IMR-90 (cell line): ENCODE data around the gene MICAL3. TPM values are rescaled to one million over a fixed set of nuclear protein-coding genes. Genes with fewer than 3 reads are reported as not detected.

ENCODE experiments used
- ATAC-seq: fragments of 200-7000 bp; cut with Tn5 transposase; 2 replicates; pipeline ENCODE4 v1.9.1; 2020; ENCODE audit warnings: low read depth, mild to moderate bottlenecking, moderate library complexity
- BruUV-seq: library from RNA; stranded (reverse); fragments of 400-500 nt; replicated peaks from 2 replicates; lab custom pipeline; 2021; lab: Mats Ljungman, UMichigan
- CTCF ChIA-PET: fragments of 300-600 bp; formaldehyde crosslinking; extraction: SDS; loops from one replicate; lab custom pipeline; 2021; ENCODE audit warnings: antibody characterized with exemption; lab: Yijun Ruan, JAX
- POLR2A ChIA-PET: fragments of 300-600 bp; sonication (Branson Sonifier 250); formaldehyde crosslinking; loops from one replicate; lab custom pipeline; 2022; ENCODE audit warnings: antibody characterized with exemption; ENCODE audit not compliant: unreplicated experiment; lab: Charles Lee
- DNase-seq: peaks from one replicate; pipeline ENCODE4 v3.0.0; 2013
- H2AFZ ChIP-seq: replicated peaks from 2 replicates; pipeline ENCODE3; 2013; ENCODE audit warnings: low read length, mild to moderate bottlenecking; ENCODE audit not compliant: poor library complexity
- H2AK5ac ChIP-seq: 2 replicates; pipeline ENCODE4 v1.6.1; 2013; ENCODE audit warnings: low read depth, low read length, inconsistent platforms
- H2AK9ac ChIP-seq: replicated peaks from 2 replicates; pipeline ENCODE3; 2013; ENCODE audit warnings: mild to moderate bottlenecking, low read depth, low read length, moderate library complexity; ENCODE audit not compliant: poor library complexity
- H2BK120ac ChIP-seq: 2 replicates; pipeline ENCODE4 v1.6.1; 2013; ENCODE audit warnings: low read depth, low read length, inconsistent platforms
- H2BK15ac ChIP-seq: 3 replicates; pipeline ENCODE4 v1.6.1; 2013; ENCODE audit warnings: low read depth, low read length, inconsistent platforms
- H2BK20ac ChIP-seq: 2 replicates; pipeline ENCODE4 v1.6.1; 2013; ENCODE audit warnings: low read depth, mild to moderate bottlenecking, inconsistent platforms, low read length, moderate library complexity
- H2BK5ac ChIP-seq: 2 replicates; pipeline ENCODE4 v1.6.1; 2013; ENCODE audit warnings: mild to moderate bottlenecking, low read depth, low read length, inconsistent platforms; ENCODE audit not compliant: poor library complexity, severe bottlenecking
- H3K14ac ChIP-seq: replicated peaks from 2 replicates; pipeline ENCODE4 v1.6.1; 2013; ENCODE audit warnings: low read depth, low read length, inconsistent platforms
- H3K18ac ChIP-seq: 2 replicates; pipeline ENCODE4 v1.6.1; 2013; ENCODE audit warnings: low read depth, low read length, control low read depth
- H3K23ac ChIP-seq: 2 replicates; pipeline ENCODE4 v1.6.1; 2013; ENCODE audit warnings: low read depth, low read length, inconsistent platforms
- H3K27ac ChIP-seq: 2 replicates; pipeline ENCODE4 v1.5.1; 2013; ENCODE audit warnings: mild to moderate bottlenecking, control low read depth, low read length; ENCODE audit not compliant: insufficient read depth
- H3K27me3 ChIP-seq: 2 replicates; pipeline ENCODE4 v1.6.1; 2013; ENCODE audit warnings: low read length; ENCODE audit not compliant: control insufficient read depth, insufficient read depth
- H3K36me3 ChIP-seq: 2 replicates; pipeline ENCODE4 v1.6.1; 2013; ENCODE audit warnings: low read length, mixed read lengths; ENCODE audit not compliant: control insufficient read depth, insufficient read depth
- H3K4ac ChIP-seq: 2 replicates; pipeline ENCODE4 v1.6.1; 2013; ENCODE audit warnings: low read depth, low read length, inconsistent platforms
- H3K4me1 ChIP-seq: 2 replicates; pipeline ENCODE4 v1.6.1; 2013; ENCODE audit warnings: low read length, mixed read lengths; ENCODE audit not compliant: control insufficient read depth, insufficient read depth
- H3K4me2 ChIP-seq: 2 replicates; pipeline ENCODE4 v1.6.1; 2013; ENCODE audit warnings: low read depth, mild to moderate bottlenecking, control low read depth, low read length, moderate library complexity
- H3K4me3 ChIP-seq: 2 replicates; pipeline ENCODE4 v1.5.1; 2013; ENCODE audit warnings: low read depth, mild to moderate bottlenecking, control low read depth, low read length, moderate library complexity; ENCODE audit not compliant: insufficient read depth
- H3K56ac ChIP-seq: 2 replicates; pipeline ENCODE4 v1.6.1; 2013; ENCODE audit warnings: low read length, inconsistent platforms; ENCODE audit not compliant: insufficient read depth; ENCODE audit errors: extremely low read depth
- H3K79me1 ChIP-seq, 2 experiments: 2 replicates each; pipeline ENCODE4 v1.6.1; 2013; ENCODE audit warnings: low read length in 2 of 2, inconsistent platforms in 1 of 2, low read depth in 1 of 2
- H3K9ac ChIP-seq: 2 replicates; pipeline ENCODE4 v1.6.1; 2013; ENCODE audit warnings: low read depth, low read length, control low read depth
- H3K9me1 ChIP-seq: 2 replicates; pipeline ENCODE4 v1.6.1; 2013; ENCODE audit warnings: low read length, inconsistent platforms; ENCODE audit not compliant: insufficient read depth
- H3K9me3 ChIP-seq: 2 replicates; pipeline ENCODE4 v1.6.1; 2013; ENCODE audit warnings: low read length; ENCODE audit not compliant: control insufficient read depth, insufficient read depth
- H4K20me1 ChIP-seq: 2 replicates; pipeline ENCODE4 v1.6.1; 2013; ENCODE audit warnings: low read length, inconsistent platforms; ENCODE audit not compliant: insufficient read depth
- H4K5ac ChIP-seq: 2 replicates; pipeline ENCODE4 v1.6.1; 2013; ENCODE audit warnings: mild to moderate bottlenecking, low read depth, low read length, control low read depth
- H4K8ac ChIP-seq, 2 experiments: 2 replicates each; pipeline ENCODE4 v1.6.1; 2013; ENCODE audit warnings: low read depth in 2 of 2, low read length in 2 of 2, control low read depth in 1 of 2, inconsistent platforms in 1 of 2
- H4K91ac ChIP-seq: 2 replicates; pipeline ENCODE4 v1.6.1; 2013; ENCODE audit warnings: low read depth, low read length, inconsistent platforms; ENCODE audit not compliant: insufficient read depth
- BHLHE40 ChIP-seq: fragments of 150-350 bp; IDR thresholded peaks from 2 replicates; pipeline ENCODE4 v1.6.1; 2016; ENCODE audit warnings: mild to moderate bottlenecking, low read depth, low read length
- CTCF ChIP-seq: conservative IDR thresholded peaks from 2 replicates; pipeline ENCODE4 v1.5.1; 2012; ENCODE audit warnings: mild to moderate bottlenecking, low read depth, low read length, improper control_type of control experiment
- ELK1 ChIP-seq: fragments of 150-350 bp; IDR thresholded peaks from 2 replicates; pipeline ENCODE4 v1.6.1; 2016; ENCODE audit warnings: low read depth, mild to moderate bottlenecking, low read length, moderate library complexity, borderline replicate concordance
- FOS ChIP-seq: fragments of 150-350 bp; IDR thresholded peaks from 2 replicates; pipeline ENCODE4 v1.6.1; 2016; ENCODE audit warnings: low read depth, low read length
- MAFK ChIP-seq: IDR thresholded peaks from 2 replicates; pipeline ENCODE4 v1.6.1; 2012; ENCODE audit warnings: low read depth, low read length, improper control_type of control experiment
- MAZ ChIP-seq: IDR thresholded peaks from 2 replicates; pipeline ENCODE4 v1.6.1; 2012; ENCODE audit warnings: low read depth, mild to moderate bottlenecking, low read length, improper control_type of control experiment, moderate library complexity, borderline replicate concordance
- RAD21 ChIP-seq: IDR thresholded peaks from 2 replicates; pipeline ENCODE4 v1.6.1; 2012; ENCODE audit warnings: low read length, improper control_type of control experiment
- WGBS, 2 experiments: methylation state at CpG; one replicate each; pipeline versions ENCODE4 v1.1.5 to v1.1.7; 2013; ENCODE audit warnings: missing lambda C conversion rate in 2 of 2; ENCODE audit not compliant: insufficient read length in 1 of 2; ENCODE audit errors: extremely low coverage in 2 of 2; 5-methylcytosine and 5-hydroxymethylcytosine counted together
- dilution Hi-C: fragments of 300-500 bp; cut with HindIII; formaldehyde crosslinking; loops from one replicate; pipeline ENCODE4 v1.14.3; 2018; ENCODE audit warnings: low sequenced_read_pairs; ENCODE audit not compliant: unreplicated experiment
- in situ Hi-C: fragments of 300-500 bp; cut with MboI; formaldehyde crosslinking; loops from 3 replicates; pipeline ENCODE4 v1.14.3; 2019; ENCODE audit warnings: low sequenced_read_pairs, inconsistent platforms, mixed read lengths
- intact Hi-C: fragments of 100-400 bp; cut with micrococcal nuclease; formaldehyde crosslinking; loops from 2 replicates; pipeline ENCODE4 v1.10.0; 2022
- polyA plus RNA-seq, 3 experiments: library from polyadenylated mRNA; depleted of rRNA; stranded (reverse); fragments of >200 nt; gene quantifications; 2 replicates each; pipeline ENCODE4 v1.2.3, GENCODE V29; 2012; ENCODE audit warnings: low replicate concordance in 1 of 3
- total RNA-seq: library from RNA; depleted of rRNA; stranded (reverse); fragments of >200 nt; gene quantifications from 2 replicates; pipeline ENCODE4 v1.2.3, GENCODE V29; 2012

Gene MICAL3
- total and polyA plus RNA-seq, 2 of the 4 experiments (the other 2 are of a cell fraction) = 17.6 to 26.8 TPM

- no peak for TF ChIP-seq MAFK
- TF ChIP-seq ELK1 = no peak
- TF ChIP-seq BHLHE40 = no peak
Measured at GRCh38 chr22:17748555-17749353, 275.6 kb downstream of the MICAL3 start (continued).

GRCh38 chr22:17746916-17747315, 277.4 kb downstream of the MICAL3 start:
- Histone ChIP-seq H2BK120ac (no peak overlapping the region), H2AK5ac (no peak overlapping the region), H3K79me1 (peaks cover 9 to 16% of the 10 kb centered on the region in 2 experiments; a peak in 3 of 4 replicates), H3K36me3 (no peaks in the 10 kb centered on the region; the same call in 1 of the 2 replicates), H4K8ac (no peak overlapping the region), H3K27ac (no peak overlapping the region), H2BK5ac (no peak overlapping the region), H3K56ac (no peak overlapping the region), H3K18ac (no peak overlapping the region), H4K91ac (no peak overlapping the region), H3K23ac (no peak overlapping the region), H3K9ac (no peak overlapping the region), H3K9me3 (no peaks in the 10 kb centered on the region), H4K5ac (no peak overlapping the region), H3K4ac (no peak overlapping the region), H4K20me1 (peaks cover 12% of the 10 kb centered on the region), H3K27me3 (no peaks in the 10 kb centered on the region), H3K4me2 (no peak overlapping the region), H3K9me1 (no peaks in the 10 kb centered on the region), H3K14ac (no peak overlapping the region), H2AK9ac (no peak overlapping the region), H3K4me1 (peaks cover 5% of the 10 kb centered on the region; the same call in 1 of the 2 replicates), H3K4me3 (no peak overlapping the region), H2BK15ac (no peak overlapping the region), H2AFZ (no peak overlapping the region), H2BK20ac (no peak overlapping the region)
- 92% methylated on average over 2 of the region's 10 CpGs; no CpG with 5 or more reads in 1 of the 2 experiments for WGBS, 2 experiments
- BruUV-seq = no TSS peak
- intact Hi-C loops = no loop called here
- dilution Hi-C loops = no loop called here
- in situ Hi-C loops = no loop called here
- TF ChIP-seq RAD21 = no peak
- TF ChIP-seq CTCF = no peak
- no peak for TF ChIP-seq MAZ
- TF ChIP-seq FOS = no peak
- DNase-seq (no peak), ATAC-seq (no peak)
- ChIA-PET CTCF (no interaction called here), POLR2A (no interaction called here)
